HUES48 (cell line): Measurements from ENCODE around the gene ST8SIA2.

Experiments used
- H3K27ac ChIP-seq: one replicate; pipeline ENCODE4 v1.7.0; 2013; ENCODE audit warnings: low read depth, low read length, inconsistent platforms
- H3K27me3 ChIP-seq: 2 replicates; pipeline ENCODE4 v1.6.1; 2013; ENCODE audit warnings: mild to moderate bottlenecking, low read length; ENCODE audit not compliant: control insufficient read depth, insufficient read depth
- H3K36me3 ChIP-seq: 2 replicates; pipeline ENCODE4 v1.6.1; 2013; ENCODE audit warnings: low read length; ENCODE audit not compliant: control insufficient read depth, insufficient read depth
- H3K4me1 ChIP-seq: 2 replicates; pipeline ENCODE4 v1.6.1; 2013; ENCODE audit warnings: mild to moderate bottlenecking, low read length; ENCODE audit not compliant: control insufficient read depth, insufficient read depth
- H3K4me3 ChIP-seq: 2 replicates; pipeline ENCODE4 v1.5.1; 2013; ENCODE audit warnings: mild to moderate bottlenecking, low read depth, low read length
- H3K9ac ChIP-seq: 2 replicates; pipeline ENCODE4 v1.6.1; 2013; ENCODE audit warnings: mild to moderate bottlenecking, low read depth, low read length, moderate library complexity
- H3K9me3 ChIP-seq: 2 replicates; pipeline ENCODE4 v1.6.1; 2013; ENCODE audit warnings: low read length; ENCODE audit not compliant: control insufficient read depth, insufficient read depth

Gene ST8SIA2

DNA sequence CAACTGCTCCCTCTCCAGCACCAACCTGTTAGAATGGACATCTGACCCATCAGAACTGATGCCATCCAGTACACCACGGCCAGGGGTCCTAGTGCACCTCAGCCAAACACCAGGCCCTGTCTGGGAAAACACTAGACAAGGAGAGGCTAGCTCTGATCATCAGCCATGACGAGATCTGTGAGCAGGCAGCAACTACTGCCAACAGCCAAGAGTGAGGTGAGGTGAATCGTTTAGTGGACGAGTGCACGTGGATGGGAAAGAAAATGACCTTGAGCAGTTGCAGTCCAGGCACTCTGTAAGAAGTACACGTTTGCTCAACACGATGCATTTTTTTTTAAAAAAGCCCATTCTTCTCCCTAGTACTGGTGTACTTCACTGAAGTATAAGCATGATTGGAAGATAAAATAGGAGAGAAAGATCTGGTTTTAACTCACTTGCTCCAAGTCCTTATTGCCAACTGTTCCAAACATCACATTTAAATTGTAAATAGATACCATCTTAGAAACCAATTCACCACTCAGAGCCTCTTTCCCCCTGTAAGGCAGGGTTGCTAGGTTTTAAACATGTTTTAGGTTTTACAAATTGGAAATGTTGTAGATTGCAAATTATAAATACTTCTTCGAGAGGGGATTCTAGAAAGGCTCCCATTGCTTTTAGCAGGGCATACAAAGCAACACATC lies 5.7 kb downstream of the ST8SIA2 start:
- no peak overlapping the region for H3K4me3 ChIP-seq
- H3K9me3 ChIP-seq = no peaks in the 10 kb centered on the region
- H3K9ac ChIP-seq = no peak overlapping the region
- H3K27ac ChIP-seq = no peak overlapping the region
- no peaks in the 10 kb centered on the region for H3K36me3 ChIP-seq
- H3K27me3 ChIP-seq = peaks cover 24% of the 10 kb centered on the region
- H3K4me1 ChIP-seq = peaks cover 5% of the 10 kb centered on the region; the same call in 1 of the 2 replicates

DNA sequence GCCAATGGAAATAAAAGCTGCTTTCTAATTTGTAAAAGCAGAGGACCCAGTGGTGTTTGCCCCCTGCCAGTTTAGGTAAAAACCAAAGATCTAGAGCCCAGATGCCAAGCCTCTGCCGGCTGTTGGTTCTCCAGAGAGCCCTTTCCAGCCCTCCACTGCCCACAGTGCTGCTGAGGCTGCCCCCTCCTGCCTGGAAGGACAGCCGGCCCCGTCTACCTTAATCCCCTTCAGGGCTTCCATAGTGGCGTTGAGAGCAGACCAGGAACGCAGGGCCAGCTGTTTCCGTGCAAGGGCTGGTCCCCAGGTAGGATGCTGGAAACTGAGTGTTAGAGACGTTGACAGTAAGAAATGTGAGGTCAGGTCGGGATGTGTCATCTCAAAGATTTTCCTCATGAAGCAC lies 6.9 kb downstream of the ST8SIA2 start:
- no peaks in the 10 kb centered on the region for H3K36me3 ChIP-seq
- no peaks in the 10 kb centered on the region for H3K9me3 ChIP-seq
- H3K4me3 ChIP-seq = no peak overlapping the region
- no peaks in the 10 kb centered on the region for H3K4me1 ChIP-seq
- H3K27me3 ChIP-seq = peaks cover 13% of the 10 kb centered on the region
- H3K9ac ChIP-seq = no peak overlapping the region
- no peak overlapping the region for H3K27ac ChIP-seq

DNA sequence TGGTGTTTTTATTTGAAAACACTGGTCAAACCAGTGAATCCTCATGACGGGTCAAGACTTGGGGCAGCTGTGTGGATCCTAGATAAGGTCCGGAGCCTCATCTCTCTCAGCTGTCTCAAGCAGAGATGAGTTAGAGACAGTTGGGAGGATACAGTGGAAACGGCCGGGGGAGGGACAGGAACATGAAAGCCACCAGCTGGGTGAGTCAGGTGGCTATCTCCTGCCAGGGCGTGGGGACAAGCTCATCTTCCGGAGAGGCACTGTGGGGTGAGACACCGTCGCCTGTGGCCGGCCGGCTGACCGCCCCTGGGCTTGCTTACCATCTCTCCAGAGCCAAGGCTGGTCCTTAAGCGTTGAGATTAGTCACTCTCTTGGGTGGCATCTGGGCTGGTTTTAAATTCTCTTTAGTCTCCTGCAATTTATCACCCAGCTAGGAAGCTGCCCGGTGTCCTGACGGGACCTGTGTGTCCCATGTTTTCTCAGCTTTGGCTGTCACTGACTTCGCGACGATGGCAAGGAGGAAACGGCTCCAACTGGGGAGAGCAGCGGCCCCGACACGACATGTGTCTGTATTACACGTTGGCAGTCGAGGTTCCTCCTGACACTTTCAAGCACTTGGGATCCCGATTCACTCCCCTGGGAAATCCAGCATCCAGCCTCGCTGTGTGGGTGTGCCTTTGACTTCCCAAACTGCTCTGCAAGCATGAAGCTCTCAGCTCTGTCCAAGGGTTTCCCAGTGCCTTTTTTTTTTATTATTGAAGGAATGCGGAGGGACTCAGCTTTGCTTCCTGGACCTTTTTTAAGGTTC lies 7.5 kb downstream of the ST8SIA2 start:
- no peak overlapping the region for H3K9ac ChIP-seq
- H3K36me3 ChIP-seq = no peaks in the 10 kb centered on the region
- H3K27me3 ChIP-seq = peaks cover 7% of the 10 kb centered on the region
- no peaks in the 10 kb centered on the region for H3K4me1 ChIP-seq
- no peaks in the 10 kb centered on the region for H3K9me3 ChIP-seq
- H3K27ac ChIP-seq = no peak overlapping the region
- H3K4me3 ChIP-seq = no peak overlapping the region

DNA sequence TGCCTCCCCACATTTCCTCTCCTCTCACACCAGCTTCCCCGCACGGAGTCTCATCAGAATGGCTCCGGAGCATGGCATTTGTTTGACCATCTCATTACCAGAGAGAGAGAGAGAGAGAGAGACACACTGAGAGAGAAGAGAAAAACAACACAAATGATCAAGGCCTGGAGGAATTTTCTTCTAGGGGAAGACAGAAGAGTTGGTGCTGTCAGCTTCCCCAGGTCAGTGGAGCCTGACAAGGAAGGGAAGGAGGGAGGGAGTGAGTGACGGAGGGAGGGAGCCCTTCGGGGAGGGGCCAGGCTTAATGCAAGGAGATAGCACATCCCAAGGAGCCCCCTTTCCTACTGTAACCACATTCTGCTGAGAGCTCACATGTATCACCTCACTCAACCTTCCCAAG lies 9.1 kb downstream of the ST8SIA2 start:
- H3K4me3 ChIP-seq = no peak overlapping the region
- no peaks in the 10 kb centered on the region for H3K27me3 ChIP-seq
- no peaks in the 10 kb centered on the region for H3K36me3 ChIP-seq
- no peaks in the 10 kb centered on the region for H3K4me1 ChIP-seq
- no peak overlapping the region for H3K27ac ChIP-seq
- no peaks in the 10 kb centered on the region for H3K9me3 ChIP-seq
- no peak overlapping the region for H3K9ac ChIP-seq

DNA sequence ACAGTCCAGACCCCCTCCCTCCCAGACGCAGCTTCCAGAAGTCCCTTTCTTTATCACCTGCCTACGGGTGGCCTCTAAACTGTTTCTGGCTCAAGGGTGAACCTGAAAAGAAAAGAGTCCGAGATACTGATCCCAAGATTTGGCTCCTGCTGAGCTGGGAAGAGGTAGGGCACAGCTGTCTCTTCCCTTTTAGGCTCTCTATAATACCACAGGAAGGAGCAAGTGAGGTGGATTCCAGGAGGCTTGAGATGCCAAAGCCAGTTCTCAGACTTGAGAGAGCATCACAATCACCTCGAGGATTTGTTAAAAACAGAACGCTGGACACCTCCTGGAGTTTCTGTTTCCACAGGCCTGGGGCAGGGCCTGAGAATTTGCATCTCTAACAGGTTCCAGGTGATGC lies 12.3 kb downstream of the ST8SIA2 start:
- no peak overlapping the region for H3K4me3 ChIP-seq
- H3K27ac ChIP-seq = no peak overlapping the region
- H3K9me3 ChIP-seq = no peaks in the 10 kb centered on the region
- H3K36me3 ChIP-seq = no peaks in the 10 kb centered on the region
- no peak overlapping the region for H3K9ac ChIP-seq
- no peaks in the 10 kb centered on the region for H3K4me1 ChIP-seq
- no peaks in the 10 kb centered on the region for H3K27me3 ChIP-seq

DNA sequence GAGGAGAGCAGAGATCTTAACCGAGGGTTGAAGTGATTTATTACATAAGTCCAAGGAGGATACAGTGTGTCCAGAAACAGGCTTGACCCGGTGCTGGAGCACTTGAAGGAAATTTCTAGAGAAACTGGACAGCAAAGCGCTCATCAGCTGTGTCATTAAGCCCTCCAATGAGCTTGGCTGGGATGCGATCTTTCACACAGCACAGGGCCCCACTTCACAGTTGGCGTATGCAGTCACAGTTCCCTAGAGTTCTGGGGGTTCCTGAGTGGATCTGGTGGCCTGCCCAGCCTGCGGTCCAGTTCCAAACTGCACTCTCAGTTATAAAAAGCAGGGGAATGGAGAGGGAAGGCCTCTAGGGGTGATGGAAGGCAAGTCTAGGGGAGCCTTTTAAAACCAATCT lies 13.6 kb downstream of the ST8SIA2 start:
- Histone ChIP-seq H3K36me3 (no peaks in the 10 kb centered on the region), H3K9me3 (no peaks in the 10 kb centered on the region), H3K27ac (no peak overlapping the region), H3K27me3 (no peaks in the 10 kb centered on the region; the same call in 1 of the 2 replicates), H3K4me1 (no peaks in the 10 kb centered on the region), H3K4me3 (no peak overlapping the region), H3K9ac (no peak overlapping the region)

DNA sequence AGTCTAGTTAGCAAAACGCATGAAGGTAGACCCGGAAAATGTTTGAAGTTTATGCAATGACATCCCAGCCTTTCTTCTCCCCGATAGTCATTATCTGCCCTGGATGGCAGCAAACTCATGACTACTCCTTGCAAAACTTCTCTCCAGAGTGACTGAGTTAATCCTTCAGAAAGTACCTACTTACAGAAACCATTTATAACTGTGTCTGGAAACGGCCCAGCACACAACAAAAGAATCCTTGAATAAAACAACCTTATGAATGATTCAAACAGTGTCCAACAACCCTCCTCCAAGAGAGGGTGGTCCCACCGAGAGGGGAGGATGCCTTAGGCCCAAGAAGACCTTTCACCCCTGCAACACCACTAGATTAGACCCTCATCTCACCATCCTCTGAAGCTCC lies 14.2 kb downstream of the ST8SIA2 start:
- Histone ChIP-seq H3K4me3 (no peak overlapping the region), H3K27me3 (no peaks in the 10 kb centered on the region; the same call in 1 of the 2 replicates), H3K9me3 (no peaks in the 10 kb centered on the region), H3K27ac (no peak overlapping the region), H3K4me1 (no peaks in the 10 kb centered on the region), H3K9ac (no peak overlapping the region), H3K36me3 (no peaks in the 10 kb centered on the region)

DNA sequence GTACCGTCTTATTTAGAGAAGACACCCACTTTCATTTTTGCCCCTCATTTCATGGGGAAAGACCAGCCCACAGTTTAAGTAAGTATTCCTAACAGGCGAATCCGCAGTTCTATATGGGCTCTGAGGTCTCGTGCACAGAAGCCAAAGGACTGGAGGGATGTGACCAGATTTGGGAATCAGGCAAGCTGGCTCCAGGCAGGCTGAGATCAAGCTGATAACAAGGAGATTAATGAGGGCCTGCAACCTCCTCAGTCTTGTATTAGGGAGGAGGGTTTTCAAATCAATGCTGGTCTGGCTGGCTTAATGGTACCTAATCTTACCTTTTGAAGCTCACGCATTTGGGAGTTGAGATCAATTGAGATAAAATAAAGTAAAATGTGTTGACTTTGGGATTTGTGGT lies 15.3 kb downstream of the ST8SIA2 start:
- no peak overlapping the region for H3K27ac ChIP-seq
- H3K27me3 ChIP-seq = no peaks in the 10 kb centered on the region; the same call in 1 of the 2 replicates
- H3K4me1 ChIP-seq = 0 out of 2 replicates have a peak, but pooled peaks cover 4% of the 10 kb centered on the region
- H3K36me3 ChIP-seq = no peaks in the 10 kb centered on the region
- H3K4me3 ChIP-seq = no peak overlapping the region
- H3K9ac ChIP-seq = no peak overlapping the region
- no peaks in the 10 kb centered on the region for H3K9me3 ChIP-seq

DNA sequence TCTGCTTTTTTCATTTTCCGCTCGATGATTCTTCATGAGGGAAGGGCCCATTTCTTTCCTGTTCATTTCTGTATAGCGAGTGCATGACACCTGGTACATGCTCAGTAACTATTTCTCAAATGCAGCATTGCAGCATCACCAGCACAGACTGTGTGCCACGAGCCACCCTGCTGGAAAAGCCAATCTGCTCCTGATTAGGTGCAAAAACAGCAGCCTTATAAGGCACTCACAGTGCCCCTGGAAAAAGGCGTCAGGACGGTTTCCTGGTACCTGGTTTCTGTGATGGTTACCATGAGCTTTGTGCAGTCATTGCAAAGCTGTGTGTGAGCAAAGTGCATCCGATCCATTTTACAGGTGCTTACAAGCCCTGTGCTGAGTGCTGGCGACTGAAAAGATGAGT lies 15.8 kb downstream of the ST8SIA2 start:
- Histone ChIP-seq H3K27ac (no peak overlapping the region), H3K9me3 (no peaks in the 10 kb centered on the region), H3K9ac (no peak overlapping the region), H3K4me3 (no peak overlapping the region), H3K4me1 (0 out of 2 replicates have a peak, but pooled peaks cover 4% of the 10 kb centered on the region), H3K36me3 (no peaks in the 10 kb centered on the region), H3K27me3 (no peaks in the 10 kb centered on the region; the same call in 1 of the 2 replicates)

DNA sequence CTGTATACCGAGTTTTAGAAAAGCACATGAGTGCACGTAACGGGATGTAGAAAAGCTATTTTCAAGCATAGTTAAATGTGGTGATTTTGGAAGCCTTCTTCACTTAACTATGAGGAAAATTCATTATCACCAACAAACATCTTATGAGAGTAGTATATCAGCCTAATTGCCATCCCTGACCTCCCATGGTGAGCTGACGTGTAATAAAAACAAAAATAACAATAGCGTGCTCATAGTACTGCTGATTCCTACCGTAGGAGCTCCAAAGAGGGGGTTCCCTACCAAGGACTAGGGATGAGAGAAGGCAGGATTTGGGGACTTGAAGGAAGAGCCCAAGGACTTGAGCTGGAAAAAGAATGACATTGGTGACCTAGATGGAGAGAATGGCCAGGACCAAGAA lies 16.9 kb downstream of the ST8SIA2 start:
- Histone ChIP-seq H3K27me3 (no peaks in the 10 kb centered on the region; the same call in 1 of the 2 replicates), H3K4me1 (0 out of 2 replicates have a peak, but pooled peaks cover 4% of the 10 kb centered on the region), H3K9me3 (no peaks in the 10 kb centered on the region), H3K9ac (no peak overlapping the region), H3K36me3 (no peaks in the 10 kb centered on the region), H3K27ac (no peak overlapping the region), H3K4me3 (no peak overlapping the region)

DNA sequence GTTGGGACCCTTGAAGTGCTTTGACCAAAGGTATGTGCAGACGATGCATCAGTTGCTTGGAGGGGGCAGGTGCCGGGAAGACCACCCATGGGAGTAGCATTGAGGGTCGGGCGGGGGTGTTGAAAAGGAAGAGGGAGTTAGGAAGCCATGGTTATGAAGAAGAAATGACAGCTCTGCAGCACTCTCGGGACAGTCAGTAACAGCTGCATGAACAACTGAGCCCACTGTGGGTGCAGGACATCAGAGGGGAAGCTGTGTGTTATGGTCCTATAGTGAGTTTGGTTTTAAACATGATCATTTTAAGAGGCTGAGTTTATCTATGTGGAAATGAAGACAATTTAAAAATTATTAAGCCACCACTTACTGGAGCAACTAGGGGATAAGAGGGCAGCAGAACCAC lies 17.6 kb downstream of the ST8SIA2 start:
- Histone ChIP-seq H3K36me3 (no peaks in the 10 kb centered on the region), H3K27ac (no peak overlapping the region), H3K9me3 (no peaks in the 10 kb centered on the region), H3K9ac (no peak overlapping the region), H3K4me3 (no peak overlapping the region), H3K27me3 (no peaks in the 10 kb centered on the region; the same call in 1 of the 2 replicates), H3K4me1 (0 out of 2 replicates have a peak, but pooled peaks cover 4% of the 10 kb centered on the region)
